ENCODE results near the gene BDP1. TPM values are rescaled to one million over a fixed set of nuclear protein-coding genes. Genes with fewer than 3 reads are reported as not detected.

Gene BDP1
- polyA plus RNA-seq, 3 donors: 2.0 to 6.6 (median 2.7) TPM

DNA sequence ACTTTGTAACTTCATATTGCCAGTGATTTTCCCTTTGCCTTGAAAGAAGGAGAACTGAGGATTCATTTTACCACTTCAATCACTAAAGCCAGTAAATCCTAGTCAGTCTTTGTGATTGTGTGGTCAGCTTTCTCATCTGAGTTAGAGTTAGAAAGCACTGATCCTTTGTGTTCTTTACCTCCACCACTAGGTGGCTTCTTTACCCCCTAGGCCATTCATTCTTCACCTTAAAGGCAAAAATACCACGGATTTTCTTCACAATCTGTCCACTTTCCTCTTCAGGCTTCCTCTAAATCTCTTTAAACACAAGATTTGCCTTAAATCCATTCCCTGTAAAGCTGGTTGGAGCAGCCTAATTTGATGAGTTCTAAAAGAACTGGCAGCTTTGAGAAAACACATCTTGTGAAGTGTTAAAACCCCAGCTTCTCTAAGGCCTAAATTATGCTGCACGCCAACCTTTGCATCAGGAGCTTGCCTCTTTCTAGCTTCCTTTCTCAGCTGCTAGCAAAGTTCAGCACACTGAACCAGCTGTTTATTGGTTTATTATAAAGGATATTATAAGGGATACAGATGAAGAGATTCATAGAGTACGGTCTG lies 20.4 kb downstream of the BDP1 start:
- H3K4me2 ChIP-seq (replicated peaks; ENCODE audit: extremely low read depth, low read length, poor library complexity, severe bottlenecking): no peak overlapping the region
- WGBS (ENCODE audit: insufficient coverage): 50% methylated on average over 2 of the region's 3 CpGs
- no peaks in the 10 kb centered on the region for H3K27me3 Mint-ChIP-seq (ENCODE audit: low read depth in 3 of 3)
- TF ChIP-seq, protein P1, sequence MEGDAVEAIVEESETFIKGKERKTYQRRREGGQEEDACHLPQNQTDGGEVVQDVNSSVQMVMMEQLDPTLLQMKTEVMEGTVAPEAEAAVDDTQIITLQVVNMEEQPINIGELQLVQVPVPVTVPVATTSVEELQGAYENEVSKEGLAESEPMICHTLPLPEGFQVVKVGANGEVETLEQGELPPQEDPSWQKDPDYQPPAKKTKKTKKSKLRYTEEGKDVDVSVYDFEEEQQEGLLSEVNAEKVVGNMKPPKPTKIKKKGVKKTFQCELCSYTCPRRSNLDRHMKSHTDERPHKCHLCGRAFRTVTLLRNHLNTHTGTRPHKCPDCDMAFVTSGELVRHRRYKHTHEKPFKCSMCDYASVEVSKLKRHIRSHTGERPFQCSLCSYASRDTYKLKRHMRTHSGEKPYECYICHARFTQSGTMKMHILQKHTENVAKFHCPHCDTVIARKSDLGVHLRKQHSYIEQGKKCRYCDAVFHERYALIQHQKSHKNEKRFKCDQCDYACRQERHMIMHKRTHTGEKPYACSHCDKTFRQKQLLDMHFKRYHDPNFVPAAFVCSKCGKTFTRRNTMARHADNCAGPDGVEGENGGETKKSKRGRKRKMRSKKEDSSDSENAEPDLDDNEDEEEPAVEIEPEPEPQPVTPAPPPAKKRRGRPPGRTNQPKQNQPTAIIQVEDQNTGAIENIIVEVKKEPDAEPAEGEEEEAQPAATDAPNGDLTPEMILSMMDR (IDR thresholded peaks at IDR 0.05): peak; percentile 66
- H3K79me2 ChIP-seq (ENCODE audit: insufficient read depth, low read length): no peaks in the 10 kb centered on the region
- no peaks in the 10 kb centered on the region for H3K4me1 ChIP-seq (ENCODE audit: control insufficient read depth in 1 of 2, insufficient read depth in 2 of 2, low read length in 2 of 2)
- no peaks in the 10 kb centered on the region for H3K4me1 Mint-ChIP-seq
- H3K9me3 ChIP-seq (replicated peaks in 1 of 2; ENCODE audit: control insufficient read depth in 1 of 2, insufficient read depth in 1 of 2, low read length in 2 of 2): no peaks in the 10 kb centered on the region
- peak overlapping the region in 1 of 7 donors; percentile 20 for H3K27ac Mint-ChIP-seq
- H3K9ac ChIP-seq (ENCODE audit: insufficient read depth, low read length, poor library complexity, severe bottlenecking): no peak overlapping the region
- peaks cover 57 to 80% of the 10 kb centered on the region in 2 donors for H3K36me3 Mint-ChIP-seq
- H3K9me3 Mint-ChIP-seq: peaks cover 0 to 4% (median 0%) of the 10 kb centered on the region in 7 donors
- H2AFZ ChIP-seq (ENCODE audit: insufficient read depth, low read depth, low read length, poor library complexity, severe bottlenecking): no peak overlapping the region
- no peak overlapping the region for H3K4me3 ChIP-seq (replicated peaks in 1 of 3; ENCODE audit: low read depth in 2 of 3, low read length in 3 of 3)
- H3K27me3 ChIP-seq (ENCODE audit: control insufficient read depth in 2 of 2, insufficient read depth in 2 of 2, low read length in 2 of 2): no peaks in the 10 kb centered on the region
- H3K27ac ChIP-seq (ENCODE audit: low read depth in 1 of 2, low read length in 2 of 2): peak overlapping the region in 1 of 2 donors; percentile 1
- H3K36me3 ChIP-seq (replicated peaks in 1 of 2; ENCODE audit: control insufficient read depth in 1 of 2, insufficient read depth in 2 of 2, low read length in 2 of 2): peaks cover 42 to 91% of the 10 kb centered on the region in 2 donors
- intact Hi-C loops (cut with micrococcal nuclease): no loop called here
- H3K4me3 Mint-ChIP-seq: no peak overlapping the region
- H4K20me1 ChIP-seq (ENCODE audit: insufficient read depth, low read length): no peaks in the 10 kb centered on the region
- no peak for DNase-seq

DNA sequence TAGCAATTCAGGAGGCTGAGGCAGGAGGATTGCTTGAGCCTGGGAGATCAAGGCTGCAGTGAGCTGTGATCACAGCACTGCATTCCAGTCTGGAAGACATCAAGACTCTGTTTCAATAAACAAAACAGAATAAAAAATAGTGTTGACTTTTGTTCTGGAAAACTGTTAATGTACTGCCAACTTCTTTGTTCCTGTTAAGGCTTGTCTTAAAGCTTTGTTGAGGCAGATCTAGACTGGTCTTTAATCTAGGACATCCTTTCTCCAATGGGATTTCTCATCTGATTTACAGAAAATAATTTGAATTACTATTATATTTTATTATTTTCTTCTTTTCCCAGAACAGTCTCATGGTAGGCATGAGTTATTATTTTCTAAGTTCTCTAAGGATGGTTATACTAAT lies 26.0 kb downstream of the BDP1 start:
- DNase-seq: no peak
- Mint-ChIP-seq H3K9me3 (peaks cover 0 to 4% (median 0%) of the 10 kb centered on the region in 7 donors), H3K4me3 (no peak overlapping the region), H3K36me3 (peaks cover 60 to 79% of the 10 kb centered on the region in 2 donors), H3K27ac (no peak overlapping the region), H3K4me1 (no peaks in the 10 kb centered on the region), H3K27me3 (ENCODE audit: low read depth in 3 of 3) (no peaks in the 10 kb centered on the region)
- no peaks in the 10 kb centered on the region for H3K9me3 ChIP-seq (replicated peaks in 1 of 2; ENCODE audit: control insufficient read depth in 1 of 2, insufficient read depth in 1 of 2, low read length in 2 of 2)
- no peak overlapping the region for H3K4me2 ChIP-seq (replicated peaks; ENCODE audit: extremely low read depth, low read length, poor library complexity, severe bottlenecking)
- H3K27ac ChIP-seq (ENCODE audit: low read depth in 1 of 2, low read length in 2 of 2): no peak overlapping the region
- no peak overlapping the region for H3K4me3 ChIP-seq (replicated peaks in 1 of 3; ENCODE audit: low read depth in 2 of 3, low read length in 3 of 3)
- no peaks in the 10 kb centered on the region for H3K4me1 ChIP-seq (ENCODE audit: control insufficient read depth in 1 of 2, insufficient read depth in 2 of 2, low read length in 2 of 2)
- H3K9ac ChIP-seq (ENCODE audit: insufficient read depth, low read length, poor library complexity, severe bottlenecking): no peak overlapping the region
- H3K36me3 ChIP-seq (replicated peaks in 1 of 2; ENCODE audit: control insufficient read depth in 1 of 2, insufficient read depth in 2 of 2, low read length in 2 of 2): peaks cover 75 to 95% of the 10 kb centered on the region in 2 donors
- H4K20me1 ChIP-seq (ENCODE audit: insufficient read depth, low read length): no peaks in the 10 kb centered on the region
- intact Hi-C loops (cut with micrococcal nuclease): no loop called here
- TF ChIP-seq, protein P1 (IDR thresholded peaks at IDR 0.05): no peak
- no peaks in the 10 kb centered on the region for H3K79me2 ChIP-seq (ENCODE audit: insufficient read depth, low read length)
- no peak overlapping the region for H2AFZ ChIP-seq (ENCODE audit: insufficient read depth, low read depth, low read length, poor library complexity, severe bottlenecking)
- no peaks in the 10 kb centered on the region for H3K27me3 ChIP-seq (ENCODE audit: control insufficient read depth in 2 of 2, insufficient read depth in 2 of 2, low read length in 2 of 2)
